ENCODE measurements around the gene ADAMTSL3. TPM values are rescaled to one million over a fixed set of nuclear protein-coding genes. Genes with fewer than 3 reads are reported as not detected.

Gene ADAMTSL3
- total and polyA plus RNA-seq, 2 experiments from 2014 or later: 0.61 to 0.87 TPM

DNA sequence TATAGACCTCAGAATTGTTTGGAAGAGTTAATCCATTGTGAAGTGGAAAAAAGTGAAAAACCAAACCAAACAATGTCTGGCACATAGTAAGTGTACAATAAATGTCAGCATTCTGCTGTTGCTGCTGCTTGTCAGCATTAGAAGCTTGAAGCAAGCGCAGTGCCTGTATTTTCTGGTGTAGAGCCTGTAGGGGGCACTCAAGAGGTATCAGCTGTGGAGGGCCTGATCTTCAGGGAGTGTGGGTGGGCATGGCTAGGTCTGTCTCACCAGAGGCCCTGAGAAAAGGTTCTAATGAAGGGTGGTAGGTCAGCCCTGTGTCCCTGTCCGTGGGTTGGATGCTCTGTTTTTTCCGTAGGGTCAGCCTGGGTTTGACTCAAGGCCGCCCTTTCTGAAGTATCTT lies 3.6 kb downstream of the ADAMTSL3 start:
- H3K27me3 Mint-ChIP-seq (ENCODE audit: insufficient read depth, low read depth, poor library complexity): peaks cover 26% of the 10 kb centered on the region
- no peaks in the 10 kb centered on the region for H3K79me2 ChIP-seq (replicated peaks; ENCODE audit: insufficient read depth)

More for the DNA sequence above, 3.6 kb downstream of the ADAMTSL3 start:
- H2AFZ ChIP-seq: no peak overlapping the region
- 0 out of 2 replicates have a peak, but pooled peaks cover 4% of the 10 kb centered on the region for H3F3A ChIP-seq (replicated peaks; ENCODE audit: low read depth)
- H3K36me3 ChIP-seq (ENCODE audit: insufficient read depth): no peaks in the 10 kb centered on the region
- peaks cover 34% of the 10 kb centered on the region for H3K27me3 ChIP-seq (ENCODE audit: insufficient read depth)
- H3K9me2 ChIP-seq (ENCODE audit: insufficient read depth): no peaks in the 10 kb centered on the region
- peaks cover 4% of the 10 kb centered on the region; the same call in 1 of the 2 replicates for H3K4me1 ChIP-seq (ENCODE audit: insufficient read depth)
- Mint-ChIP-seq H3K4me3 (no peak overlapping the region), H3K4me1 (peaks cover 6% of the 10 kb centered on the region), H3K27ac (no peak overlapping the region), H3K9me3 (no peaks in the 10 kb centered on the region), H3K36me3 (ENCODE audit: low read depth) (no peaks in the 10 kb centered on the region; the same call in 2 of the 3 replicates)
- ATAC-seq (peak; percentile 3; the same call in 2 of the 3 replicates), DNase-seq (ENCODE audit: low spot score) (peak; percentile 74)
- H3K4me2 ChIP-seq: no peak overlapping the region
- H4K20me1 ChIP-seq (replicated peaks; ENCODE audit: insufficient read depth): no peaks in the 10 kb centered on the region
- TF ChIP-seq CREB1 (CRISPR knock-in tag; IDR thresholded peaks at IDR 0.05; ENCODE audit: low read depth): no peak
- TF ChIP-seq, protein P1, sequence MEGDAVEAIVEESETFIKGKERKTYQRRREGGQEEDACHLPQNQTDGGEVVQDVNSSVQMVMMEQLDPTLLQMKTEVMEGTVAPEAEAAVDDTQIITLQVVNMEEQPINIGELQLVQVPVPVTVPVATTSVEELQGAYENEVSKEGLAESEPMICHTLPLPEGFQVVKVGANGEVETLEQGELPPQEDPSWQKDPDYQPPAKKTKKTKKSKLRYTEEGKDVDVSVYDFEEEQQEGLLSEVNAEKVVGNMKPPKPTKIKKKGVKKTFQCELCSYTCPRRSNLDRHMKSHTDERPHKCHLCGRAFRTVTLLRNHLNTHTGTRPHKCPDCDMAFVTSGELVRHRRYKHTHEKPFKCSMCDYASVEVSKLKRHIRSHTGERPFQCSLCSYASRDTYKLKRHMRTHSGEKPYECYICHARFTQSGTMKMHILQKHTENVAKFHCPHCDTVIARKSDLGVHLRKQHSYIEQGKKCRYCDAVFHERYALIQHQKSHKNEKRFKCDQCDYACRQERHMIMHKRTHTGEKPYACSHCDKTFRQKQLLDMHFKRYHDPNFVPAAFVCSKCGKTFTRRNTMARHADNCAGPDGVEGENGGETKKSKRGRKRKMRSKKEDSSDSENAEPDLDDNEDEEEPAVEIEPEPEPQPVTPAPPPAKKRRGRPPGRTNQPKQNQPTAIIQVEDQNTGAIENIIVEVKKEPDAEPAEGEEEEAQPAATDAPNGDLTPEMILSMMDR (conservative IDR thresholded peaks at IDR 0.05; ENCODE audit: low read depth in 2 of 2): peak; percentile 81 to 84
- TF ChIP-seq, protein P2, sequence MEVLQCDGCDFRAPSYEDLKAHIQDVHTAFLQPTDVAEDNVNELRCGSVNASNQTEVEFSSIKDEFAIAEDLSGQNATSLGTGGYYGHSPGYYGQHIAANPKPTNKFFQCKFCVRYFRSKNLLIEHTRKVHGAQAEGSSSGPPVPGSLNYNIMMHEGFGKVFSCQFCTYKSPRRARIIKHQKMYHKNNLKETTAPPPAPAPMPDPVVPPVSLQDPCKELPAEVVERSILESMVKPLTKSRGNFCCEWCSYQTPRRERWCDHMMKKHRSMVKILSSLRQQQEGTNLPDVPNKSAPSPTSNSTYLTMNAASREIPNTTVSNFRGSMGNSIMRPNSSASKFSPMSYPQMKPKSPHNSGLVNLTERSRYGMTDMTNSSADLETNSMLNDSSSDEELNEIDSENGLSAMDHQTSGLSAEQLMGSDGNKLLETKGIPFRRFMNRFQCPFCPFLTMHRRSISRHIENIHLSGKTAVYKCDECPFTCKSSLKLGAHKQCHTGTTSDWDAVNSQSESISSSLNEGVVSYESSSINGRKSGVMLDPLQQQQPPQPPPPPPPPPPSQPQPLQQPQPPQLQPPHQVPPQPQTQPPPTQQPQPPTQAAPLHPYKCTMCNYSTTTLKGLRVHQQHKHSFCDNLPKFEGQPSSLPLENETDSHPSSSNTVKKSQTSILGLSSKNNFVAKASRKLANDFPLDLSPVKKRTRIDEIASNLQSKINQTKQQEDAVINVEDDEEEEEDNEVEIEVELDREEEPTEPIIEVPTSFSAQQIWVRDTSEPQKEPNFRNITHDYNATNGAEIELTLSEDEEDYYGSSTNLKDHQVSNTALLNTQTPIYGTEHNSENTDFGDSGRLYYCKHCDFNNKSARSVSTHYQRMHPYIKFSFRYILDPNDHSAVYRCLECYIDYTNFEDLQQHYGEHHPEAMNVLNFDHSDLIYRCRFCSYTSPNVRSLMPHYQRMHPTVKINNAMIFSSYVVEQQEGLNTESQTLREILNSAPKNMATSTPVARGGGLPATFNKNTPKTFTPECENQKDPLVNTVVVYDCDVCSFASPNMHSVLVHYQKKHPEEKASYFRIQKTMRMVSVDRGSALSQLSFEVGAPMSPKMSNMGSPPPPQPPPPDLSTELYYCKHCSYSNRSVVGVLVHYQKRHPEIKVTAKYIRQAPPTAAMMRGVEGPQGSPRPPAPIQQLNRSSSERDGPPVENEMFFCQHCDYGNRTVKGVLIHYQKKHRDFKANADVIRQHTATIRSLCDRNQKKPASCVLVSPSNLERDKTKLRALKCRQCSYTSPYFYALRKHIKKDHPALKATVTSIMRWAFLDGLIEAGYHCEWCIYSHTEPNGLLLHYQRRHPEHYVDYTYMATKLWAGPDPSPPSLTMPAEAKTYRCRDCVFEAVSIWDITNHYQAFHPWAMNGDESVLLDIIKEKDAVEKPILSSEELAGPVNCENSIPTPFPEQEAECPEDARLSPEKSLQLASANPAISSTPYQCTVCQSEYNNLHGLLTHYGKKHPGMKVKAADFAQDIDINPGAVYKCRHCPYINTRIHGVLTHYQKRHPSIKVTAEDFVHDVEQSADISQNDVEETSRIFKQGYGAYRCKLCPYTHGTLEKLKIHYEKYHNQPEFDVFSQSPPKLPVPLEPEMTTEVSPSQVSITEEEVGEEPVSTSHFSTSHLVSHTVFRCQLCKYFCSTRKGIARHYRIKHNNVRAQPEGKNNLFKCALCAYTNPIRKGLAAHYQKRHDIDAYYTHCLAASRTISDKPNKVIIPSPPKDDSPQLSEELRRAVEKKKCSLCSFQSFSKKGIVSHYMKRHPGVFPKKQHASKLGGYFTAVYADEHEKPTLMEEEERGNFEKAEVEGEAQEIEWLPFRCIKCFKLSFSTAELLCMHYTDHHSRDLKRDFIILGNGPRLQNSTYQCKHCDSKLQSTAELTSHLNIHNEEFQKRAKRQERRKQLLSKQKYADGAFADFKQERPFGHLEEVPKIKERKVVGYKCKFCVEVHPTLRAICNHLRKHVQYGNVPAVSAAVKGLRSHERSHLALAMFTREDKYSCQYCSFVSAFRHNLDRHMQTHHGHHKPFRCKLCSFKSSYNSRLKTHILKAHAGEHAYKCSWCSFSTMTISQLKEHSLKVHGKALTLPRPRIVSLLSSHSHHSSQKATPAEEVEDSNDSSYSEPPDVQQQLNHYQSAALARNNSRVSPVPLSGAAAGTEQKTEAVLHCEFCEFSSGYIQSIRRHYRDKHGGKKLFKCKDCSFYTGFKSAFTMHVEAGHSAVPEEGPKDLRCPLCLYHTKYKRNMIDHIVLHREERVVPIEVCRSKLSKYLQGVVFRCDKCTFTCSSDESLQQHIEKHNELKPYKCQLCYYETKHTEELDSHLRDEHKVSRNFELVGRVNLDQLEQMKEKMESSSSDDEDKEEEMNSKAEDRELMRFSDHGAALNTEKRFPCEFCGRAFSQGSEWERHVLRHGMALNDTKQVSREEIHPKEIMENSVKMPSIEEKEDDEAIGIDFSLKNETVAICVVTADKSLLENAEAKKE (CRISPR knock-in tag; IDR thresholded peaks at IDR 0.05): no peak
- H3K4me3 ChIP-seq: no peak overlapping the region
- no peak overlapping the region for H3K27ac ChIP-seq (ENCODE audit: low read depth)
